GM18520 (cell line): Measurements from ENCODE around the gene MRNIP.
"Not testable (repeated sequence)": the region's sequence is repeated elsewhere in the genome, so short reads cannot be mapped to it uniquely, and the experiment has no call there.

Experiments used
- ATAC-seq: cut with Tn5 transposase; IDR thresholded peaks from one replicate; pipeline ENCODE4 v1.9.1; 2021; ENCODE audit not compliant: unreplicated experiment

The MRNIP gene

GRCh38 chr5:179840766-179841165 is 17.9 kb downstream of the MRNIP start:
- no peak for ATAC-seq

DNA sequence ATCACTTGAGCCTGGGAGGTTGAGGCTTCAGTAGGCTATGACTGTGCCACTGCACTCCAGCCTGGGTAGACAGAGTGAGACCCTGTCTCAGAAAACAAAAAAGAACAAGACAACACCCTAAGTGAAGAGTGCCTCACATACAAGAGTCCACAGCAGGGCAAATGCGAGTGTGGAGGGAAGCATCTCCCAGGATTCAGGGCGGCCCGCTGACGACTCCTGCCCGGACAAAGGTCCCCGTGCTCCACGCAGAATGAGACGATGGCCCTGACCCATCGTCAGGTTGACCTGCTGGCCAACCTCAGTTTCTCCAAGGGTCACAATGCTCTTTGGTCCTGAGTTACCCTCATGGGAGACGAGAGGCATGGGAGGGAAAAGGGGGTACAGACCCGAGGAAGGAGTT is 18.3 kb downstream of the MRNIP start:
- ATAC-seq: no peak

- ATAC-seq: no peak
Measured at GRCh38 chr5:179839328-179840256, 19.0 kb downstream of the MRNIP start.

GRCh38 chr5:179837076-179838011 is 21.3 kb downstream of the MRNIP start:
- no peak for ATAC-seq

GRCh38 chr5:179836225-179837019 is 22.2 kb downstream of the MRNIP start:
- no peak for ATAC-seq

DNA sequence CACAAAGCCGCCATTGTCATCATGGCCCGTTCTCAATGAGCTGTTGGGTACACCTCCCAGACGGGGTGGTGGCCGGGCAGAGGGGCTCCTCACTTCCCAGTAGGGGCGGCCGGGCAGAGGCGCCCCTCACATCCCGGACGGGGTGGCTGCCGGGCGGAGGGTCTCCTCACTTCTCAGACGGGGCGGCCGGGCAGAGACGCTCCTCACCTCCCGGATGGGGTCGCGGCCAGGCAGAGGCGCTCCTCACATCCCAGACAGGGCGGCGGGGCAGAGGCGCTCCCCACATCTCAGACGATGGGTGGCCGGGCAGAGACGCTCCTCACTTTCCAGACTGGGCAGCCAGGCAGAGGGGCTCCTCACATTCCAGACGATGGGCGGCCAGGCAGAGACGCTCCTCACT is 23.7 kb downstream of the MRNIP start:
- not testable (repeated sequence) for ATAC-seq

GRCh38 chr5:179834120-179834519 is 24.5 kb downstream of the MRNIP start:
- no peak for ATAC-seq

- ATAC-seq: no peak
Measured at GRCh38 chr5:179833709-179834070, 24.9 kb downstream of the MRNIP start.

DNA sequence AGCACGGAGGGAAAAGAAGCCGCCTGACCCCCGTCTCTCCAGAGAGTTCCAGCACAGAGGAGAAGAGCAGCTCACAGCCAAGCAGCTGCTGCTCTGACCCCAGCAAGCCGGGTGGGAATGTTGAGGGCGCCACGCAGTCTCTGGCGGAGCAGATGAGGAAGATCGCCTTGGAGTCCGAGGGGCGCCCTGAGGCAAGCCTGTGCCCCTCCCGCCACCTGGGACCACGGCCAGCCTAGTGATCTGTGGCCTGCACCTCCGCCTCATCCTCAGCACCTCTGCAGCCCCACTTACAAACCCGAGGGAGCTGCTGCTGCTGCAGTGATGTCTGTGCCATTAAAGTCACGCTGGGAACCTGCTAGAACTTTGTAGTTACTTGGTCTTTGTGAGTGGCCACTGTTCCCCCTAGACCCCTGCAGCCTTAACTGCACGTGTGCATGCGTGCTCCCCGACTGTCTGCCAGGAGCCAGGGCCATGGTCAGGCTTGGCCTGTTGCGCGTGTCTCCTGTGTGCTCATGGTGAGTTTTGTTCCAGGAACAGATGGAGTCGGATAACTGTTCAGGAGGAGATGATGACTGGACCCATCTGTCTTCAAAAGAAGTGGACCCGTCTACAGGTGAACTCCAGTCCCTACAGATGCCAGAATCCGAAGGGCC is 25.4 kb downstream of the MRNIP start:
- ATAC-seq: no peak

- ATAC-seq: no peak
Measured at GRCh38 chr5:179832039-179832745, 26.4 kb downstream of the MRNIP start.

DNA sequence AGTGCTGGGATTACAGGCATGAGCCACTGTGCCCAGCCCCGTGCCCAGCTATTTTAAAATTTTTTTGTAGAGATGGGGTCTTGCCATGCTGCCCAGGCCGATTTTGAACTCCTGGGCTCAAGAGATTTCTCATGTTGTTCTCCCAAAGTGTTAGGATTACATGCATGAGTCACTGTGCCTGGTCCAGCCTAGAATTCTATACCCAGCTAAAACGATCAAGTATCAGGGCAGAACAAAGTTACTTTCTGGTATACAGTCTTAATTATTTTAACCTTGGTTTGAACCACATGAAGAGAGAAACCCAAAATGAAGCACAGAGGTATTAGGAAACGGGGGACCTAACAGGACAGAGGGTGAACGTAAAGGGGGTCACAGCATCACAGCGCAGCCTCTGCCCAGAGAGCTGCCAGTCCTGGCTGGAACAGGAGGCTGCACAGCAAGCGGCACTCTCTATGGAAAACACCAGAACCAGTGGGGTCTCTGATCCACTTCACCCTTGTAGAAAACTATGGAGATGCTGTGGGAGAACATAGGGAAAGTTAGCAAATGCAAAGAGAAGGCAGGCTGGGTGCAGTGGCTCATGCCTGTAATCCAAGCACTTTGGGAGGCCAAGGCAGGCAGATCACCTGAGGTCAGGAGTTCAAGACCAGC is 27.7 kb downstream of the MRNIP start:
- no peak for ATAC-seq

GRCh38 chr5:179829732-179830435 is 28.7 kb downstream of the MRNIP start:
- no peak for ATAC-seq

DNA sequence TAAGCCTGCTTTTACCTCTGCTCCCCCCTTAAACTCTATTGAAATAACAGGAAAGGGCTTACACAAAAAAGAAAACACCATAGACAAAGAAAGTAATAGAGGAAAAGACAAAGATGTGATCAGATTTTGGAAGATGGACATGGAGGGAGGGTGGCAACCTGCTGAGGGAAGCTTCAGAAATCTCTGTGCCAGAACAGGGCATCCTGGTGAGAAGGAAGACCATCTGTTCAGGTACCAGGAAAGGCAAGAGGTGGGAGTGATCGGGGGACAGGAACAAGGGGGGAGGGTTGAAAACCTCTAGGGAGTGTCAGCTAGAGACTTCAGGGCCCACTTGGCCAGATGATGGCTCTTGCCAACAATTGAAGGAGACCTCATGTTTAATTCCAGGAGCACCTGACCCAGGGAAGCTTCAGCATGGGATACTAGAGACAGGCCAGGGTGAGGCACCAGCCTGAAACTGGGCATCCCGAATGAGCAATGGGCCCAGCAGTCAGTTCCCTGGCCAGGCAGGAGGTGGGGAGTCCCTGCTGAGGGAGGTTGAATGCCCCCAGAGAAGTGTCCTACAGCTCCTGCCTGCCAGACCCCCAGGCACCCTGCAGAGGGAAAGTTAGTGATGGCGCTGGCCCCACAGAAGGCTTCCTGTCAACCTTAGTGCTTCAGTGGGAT is 29.7 kb downstream of the MRNIP start:
- no peak for ATAC-seq

GRCh38 chr5:179827680-179828079 is 30.9 kb downstream of the MRNIP start:
- no peak for ATAC-seq

GRCh38 chr5:179825655-179826182 is 32.9 kb downstream of the MRNIP start:
- ATAC-seq: no peak

DNA sequence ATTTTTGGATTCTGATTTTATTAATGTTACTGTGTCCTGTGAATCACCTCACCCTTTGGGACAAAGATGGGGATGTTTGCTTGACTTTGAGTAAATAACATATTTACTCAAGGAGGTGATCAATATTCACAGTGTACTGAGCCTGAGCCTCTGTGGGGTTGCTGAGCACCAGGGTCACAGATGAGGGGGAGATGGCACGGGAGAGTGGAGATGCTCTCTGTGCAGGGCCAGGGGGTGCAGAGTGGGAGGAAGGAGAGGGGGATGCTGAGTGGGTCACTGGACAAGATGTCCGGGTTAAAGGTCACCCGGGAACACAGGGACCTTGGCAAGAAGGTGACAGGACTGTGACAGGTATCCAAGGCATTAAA is 33.9 kb downstream of the MRNIP start:
- no peak for ATAC-seq

GRCh38 chr5:179823937-179824744 is 34.5 kb downstream of the MRNIP start:
- ATAC-seq: no peak
